ENCODE data around the gene PBRM1.

- no peak for TF ChIP-seq POLR2AphosphoS5 (IDR thresholded peaks at IDR 0.05; ENCODE audit: low read depth, low read length)
- no peak for TF ChIP-seq TAF1 (IDR thresholded peaks at IDR 0.05; ENCODE audit: borderline replicate concordance, low read depth, low read length)
- no peak for TF ChIP-seq POLR2A (IDR thresholded peaks at IDR 0.05; ENCODE audit: low read depth, low read length)
Measured at GRCh38 chr3:52557011-52557960, 128.4 kb downstream of the PBRM1 start.
